Sigmoid colon (tissue), 7 donors: ENCODE results near the gene PHTF2. TPM values are rescaled to one million over a fixed set of nuclear protein-coding genes. Genes with fewer than 3 reads are reported as not detected.

Source experiments
- DNase-seq: peaks from one replicate; pipeline ENCODE4 v3.0.0-alpha.2; 2019
- H3K27ac ChIP-seq, 4 donors: fragments of 200-600 bp; sonication (generic); one replicate each; pipeline ENCODE4 v1.5.1; 2016 to 2019; ENCODE audit warnings: mild to moderate bottlenecking in 1 of 4
- H3K27me3 ChIP-seq, 3 donors: fragments of 200-600 bp; sonication (generic); one replicate each; pipeline ENCODE4 v1.5.1; 2019; ENCODE audit warnings: mild to moderate bottlenecking in 1 of 3
- H3K36me3 ChIP-seq, 4 donors: fragments of 200-600 bp; sonication (generic); one replicate each; pipeline ENCODE4 v1.5.1; 2016 to 2019
- H3K4me1 ChIP-seq, 4 donors: fragments of 200-600 bp; sonication (generic); one replicate each; pipeline ENCODE4 v1.5.1; 2017 to 2019
- H3K4me3 ChIP-seq, 4 donors: fragments of 200-600 bp; sonication (generic); one replicate each; pipeline ENCODE4 v1.5.1; 2017 to 2019; ENCODE audit warnings: mild to moderate bottlenecking in 2 of 4, moderate library complexity in 1 of 4
- H3K9me3 ChIP-seq, 4 donors: fragments of 200-600 bp in 3 of 4; sonication (generic) in 3 of 4; one replicate each; pipeline versions ENCODE4 v1.5.1 to v1.6.1; 2013 to 2019
- CTCF ChIP-seq, 4 experiments: fragments of 450-650 bp in 3 of 4; fragments of 200-600 bp in 1 of 4; IDR thresholded peaks; one replicate each; pipeline ENCODE4 v1.5.1; 2016 to 2019; ENCODE audit warnings: antibody characterized with exemption in 4 of 4, mild to moderate bottlenecking in 3 of 4, moderate library complexity in 2 of 4
- EP300 ChIP-seq, 4 donors: sonication (generic); formaldehyde crosslinking; IDR thresholded peaks; one replicate each; pipeline ENCODE4 v1.6.1; 2017; ENCODE audit warnings: antibody characterized with exemption in 4 of 4
- POLR2A ChIP-seq, 2 donors: fragments of 450-650 bp; IDR thresholded peaks; one replicate each; pipeline ENCODE4 v1.6.1; 2016; ENCODE audit warnings: antibody characterized with exemption in 2 of 2, mild to moderate bottlenecking in 2 of 2, moderate library complexity in 2 of 2
- POLR2AphosphoS5 ChIP-seq, 4 donors: sonication (generic); formaldehyde crosslinking; IDR thresholded peaks; one replicate each; pipeline ENCODE4 v1.6.1; 2017; ENCODE audit warnings: antibody characterized with exemption in 4 of 4
- WGBS, 2 donors: extraction: QIAGEN DNeasy Blood & Tissue Kit; methylation state at CpG; one replicate each; pipeline ENCODE4 v1.1.7; 2013; 5-methylcytosine and 5-hydroxymethylcytosine counted together
- intact Hi-C: fragments of 100-400 bp; cut with DNase I; formaldehyde crosslinking; loops from one replicate; pipeline ENCODE4 v1.15.1; 2023
- polyA plus RNA-seq, 3 donors: library from polyadenylated mRNA; stranded (reverse); fragments of 200-250 nt; gene quantifications; one replicate each; pipeline ENCODE4 v1.2.3, GENCODE V29; 2013
- total RNA-seq, 4 donors: library from RNA; depleted of rRNA; stranded (reverse); fragments of >200 nt; gene quantifications; one replicate each; pipeline ENCODE4 v1.1.0, GENCODE V29; 2016
- donor health status: healthy with polysubstance abuse.
- donor health status: Bipolar disorder and iron deficiency.
- donor health status: healthy.

PHTF2 gene
- total and polyA plus RNA-seq, 7 donors: 2.3 to 19.3 (median 17.4) TPM

GRCh38 chr7:77820967-77821366 lies 22.4 kb downstream of the PHTF2 start:
- 98 to 99% methylated on average over 2 of the region's 2 CpGs for WGBS, 2 donors
- TF ChIP-seq CTCF (IDR thresholded peaks at IDR 0.05): no peak
- no peak for TF ChIP-seq EP300 (IDR thresholded peaks at IDR 0.05)
- no peak for TF ChIP-seq POLR2AphosphoS5 (IDR thresholded peaks at IDR 0.05)
- no peak for TF ChIP-seq POLR2A (IDR thresholded peaks at IDR 0.05)
- Histone ChIP-seq H3K9me3 (peaks cover 3 to 15% (median 10%) of the 10 kb centered on the region in 4 donors), H3K27me3 (no peaks in the 10 kb centered on the region), H3K36me3 (no peaks in the 10 kb centered on the region), H3K27ac (no peak overlapping the region), H3K4me1 (no peaks in the 10 kb centered on the region), H3K4me3 (no peak overlapping the region)
- DNase-seq: no peak
- intact Hi-C loops: no loop called here

GRCh38 chr7:77822269-77822668 lies 23.7 kb downstream of the PHTF2 start:
- no peak overlapping the region for H3K27ac ChIP-seq

GRCh38 chr7:77823787-77824186 lies 25.2 kb downstream of the PHTF2 start:
- intact Hi-C loops: no loop called here
- DNase-seq: no peak
- WGBS, 2 donors: 75 to 94% methylated on average over 2 of the region's 2 CpGs

More at GRCh38 chr7:77822269-77822668, 23.7 kb downstream of the PHTF2 start:
- no peaks in the 10 kb centered on the region for H3K27me3 ChIP-seq
- no peak for DNase-seq
- WGBS, 2 donors: 0 to 60% methylated on average over 1 of the region's 1 CpG
- TF ChIP-seq EP300 (IDR thresholded peaks at IDR 0.05) (no peak), POLR2AphosphoS5 (IDR thresholded peaks at IDR 0.05) (no peak), CTCF (IDR thresholded peaks at IDR 0.05) (no peak), POLR2A (IDR thresholded peaks at IDR 0.05) (no peak)
- intact Hi-C loops: no loop called here
- H3K4me3 ChIP-seq: no peak overlapping the region
- no peaks in the 10 kb centered on the region for H3K36me3 ChIP-seq
- no peaks in the 10 kb centered on the region for H3K4me1 ChIP-seq
- peaks cover 3 to 15% (median 10%) of the 10 kb centered on the region in 4 donors for H3K9me3 ChIP-seq

GRCh38 chr7:77824636-77825035 lies 26.1 kb downstream of the PHTF2 start:
- DNase-seq: no peak
- H3K9me3 ChIP-seq: peaks cover 3 to 13% (median 9%) of the 10 kb centered on the region in 4 donors
- no peak overlapping the region for H3K4me3 ChIP-seq
- H3K36me3 ChIP-seq: no peaks in the 10 kb centered on the region
- no peak overlapping the region for H3K27ac ChIP-seq
- WGBS, 2 donors: 94 to 98% methylated on average over 5 of the region's 5 CpGs
- TF ChIP-seq POLR2AphosphoS5 (IDR thresholded peaks at IDR 0.05): no peak
- TF ChIP-seq POLR2A (IDR thresholded peaks at IDR 0.05): no peak
- TF ChIP-seq EP300 (IDR thresholded peaks at IDR 0.05): no peak
- TF ChIP-seq CTCF (IDR thresholded peaks at IDR 0.05): no peak
- no peaks in the 10 kb centered on the region for H3K4me1 ChIP-seq
- H3K27me3 ChIP-seq: no peaks in the 10 kb centered on the region
- intact Hi-C loops: no loop called here

More at GRCh38 chr7:77823787-77824186, 25.2 kb downstream of the PHTF2 start:
- no peaks in the 10 kb centered on the region for H3K36me3 ChIP-seq
- H3K4me1 ChIP-seq: no peaks in the 10 kb centered on the region
- H3K27me3 ChIP-seq: no peaks in the 10 kb centered on the region
- peaks cover 3 to 15% (median 10%) of the 10 kb centered on the region in 4 donors for H3K9me3 ChIP-seq
- no peak overlapping the region for H3K4me3 ChIP-seq
- TF ChIP-seq POLR2AphosphoS5 (IDR thresholded peaks at IDR 0.05): no peak
- no peak for TF ChIP-seq POLR2A (IDR thresholded peaks at IDR 0.05)
- no peak for TF ChIP-seq EP300 (IDR thresholded peaks at IDR 0.05)
- TF ChIP-seq CTCF (IDR thresholded peaks at IDR 0.05): no peak
- no peak overlapping the region for H3K27ac ChIP-seq

- no peaks in the 10 kb centered on the region for H3K4me1 ChIP-seq
- no peaks in the 10 kb centered on the region for H3K36me3 ChIP-seq
- intact Hi-C loops: no loop called here
- no peak for DNase-seq
- TF ChIP-seq POLR2A (IDR thresholded peaks at IDR 0.05) (no peak), EP300 (IDR thresholded peaks at IDR 0.05) (no peak), CTCF (IDR thresholded peaks at IDR 0.05) (no peak), POLR2AphosphoS5 (IDR thresholded peaks at IDR 0.05) (no peak)
- peaks cover 3 to 10% (median 7%) of the 10 kb centered on the region in 4 donors for H3K9me3 ChIP-seq
- no peak overlapping the region for H3K4me3 ChIP-seq
- H3K27me3 ChIP-seq: no peaks in the 10 kb centered on the region
- 89 to 97% methylated on average over 3 of the region's 3 CpGs for WGBS, 2 donors
- no peak overlapping the region for H3K27ac ChIP-seq
Measured at GRCh38 chr7:77825131-77825530, 26.6 kb downstream of the PHTF2 start.
